Erythroblast (primary cell): ENCODE measurements around the gene MMP19.

ENCODE experiments used
- GATA1 ChIP-seq: IDR thresholded peaks from 2 replicates; pipeline ENCODE4 v1.6.1; 2011; ENCODE audit warnings: low read depth, mild to moderate bottlenecking, control low read depth, low read length, moderate library complexity
- POLR2A ChIP-seq: IDR thresholded peaks from 2 replicates; pipeline ENCODE4 v1.6.1; 2011; ENCODE audit warnings: mild to moderate bottlenecking, low read length

- no peak for TF ChIP-seq POLR2A
- no peak for TF ChIP-seq GATA1
Measured at GRCh38 chr12:55818140-55818728, 24.5 kb downstream of the MMP19 start.
